ENCODE measurements around the gene CDIPT.

DNA sequence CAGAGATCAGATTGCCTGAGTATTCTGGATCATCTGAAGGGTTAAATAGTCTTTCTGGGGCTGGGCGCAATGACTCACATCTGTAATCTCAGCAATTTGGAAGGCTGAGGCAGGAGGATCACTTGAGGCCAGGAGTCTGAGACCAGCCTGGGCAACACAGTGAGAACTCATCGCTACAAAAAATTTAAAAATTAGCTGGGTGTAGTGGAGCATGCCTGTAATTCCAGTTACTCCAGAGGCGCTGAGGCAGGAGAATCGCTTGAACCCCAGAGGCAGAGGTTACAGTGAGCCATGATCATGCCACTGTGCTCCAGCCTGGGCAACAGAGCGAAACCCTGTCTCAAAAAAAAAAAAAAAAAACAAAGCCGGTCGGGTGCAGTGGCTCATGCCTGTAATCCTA is 27.1 kb downstream of the CDIPT start:
- TF ChIP-seq POLR2A (IDR thresholded peaks at IDR 0.05), result no peak
- TF ChIP-seq, protein P1, sequence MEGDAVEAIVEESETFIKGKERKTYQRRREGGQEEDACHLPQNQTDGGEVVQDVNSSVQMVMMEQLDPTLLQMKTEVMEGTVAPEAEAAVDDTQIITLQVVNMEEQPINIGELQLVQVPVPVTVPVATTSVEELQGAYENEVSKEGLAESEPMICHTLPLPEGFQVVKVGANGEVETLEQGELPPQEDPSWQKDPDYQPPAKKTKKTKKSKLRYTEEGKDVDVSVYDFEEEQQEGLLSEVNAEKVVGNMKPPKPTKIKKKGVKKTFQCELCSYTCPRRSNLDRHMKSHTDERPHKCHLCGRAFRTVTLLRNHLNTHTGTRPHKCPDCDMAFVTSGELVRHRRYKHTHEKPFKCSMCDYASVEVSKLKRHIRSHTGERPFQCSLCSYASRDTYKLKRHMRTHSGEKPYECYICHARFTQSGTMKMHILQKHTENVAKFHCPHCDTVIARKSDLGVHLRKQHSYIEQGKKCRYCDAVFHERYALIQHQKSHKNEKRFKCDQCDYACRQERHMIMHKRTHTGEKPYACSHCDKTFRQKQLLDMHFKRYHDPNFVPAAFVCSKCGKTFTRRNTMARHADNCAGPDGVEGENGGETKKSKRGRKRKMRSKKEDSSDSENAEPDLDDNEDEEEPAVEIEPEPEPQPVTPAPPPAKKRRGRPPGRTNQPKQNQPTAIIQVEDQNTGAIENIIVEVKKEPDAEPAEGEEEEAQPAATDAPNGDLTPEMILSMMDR (IDR thresholded peaks at IDR 0.05), result no peak
- TF ChIP-seq POLR2AphosphoS5 (IDR thresholded peaks at IDR 0.05; ENCODE audit: insufficient read depth in 1 of 2, low read depth in 1 of 2), result no peak

All from vagina (tissue), 2 donors.